OCI-LY1 (cell line): ENCODE measurements around the gene MYH7B.

Source experiments
- CTCF ChIP-seq: fragments of 200-600 bp; sonication (generic), shearing (Covaris generic); IDR thresholded peaks from 2 replicates; pipeline ENCODE4 v1.5.1; 2017; ENCODE audit warnings: mild to moderate bottlenecking, antibody characterized with exemption, low read length, moderate library complexity, mixed read lengths
- EZH2 ChIP-seq: fragments of 200-600 bp; sonication (generic), shearing (Covaris generic); IDR thresholded peaks from 2 replicates; pipeline ENCODE4 v1.8.0; 2017; ENCODE audit warnings: borderline replicate concordance, mixed run types, mild to moderate bottlenecking, antibody characterized with exemption, low read length, moderate library complexity, mixed read lengths

- no peak for TF ChIP-seq CTCF
- no peak for TF ChIP-seq EZH2
Measured at GRCh38 chr20:34951252-34951651, 4.4 kb upstream of the MYH7B start.
